Right lobe of liver (tissue), 4 donors: ENCODE results near the gene DMWD.

Experiments
- CTCF ChIP-seq, 4 donors: fragments of 200-600 bp in 3 of 4; fragments of 450-650 bp in 1 of 4; IDR thresholded peaks; one replicate each; pipeline versions ENCODE4 v1.5.1 to v1.8.0; 2016 to 2022; ENCODE audit warnings: antibody characterized with exemption in 4 of 4, mild to moderate bottlenecking in 2 of 4
- POLR2A ChIP-seq: fragments of 450-650 bp; IDR thresholded peaks from one replicate; pipeline ENCODE4 v1.6.1; 2017; ENCODE audit warnings: antibody characterized with exemption, mild to moderate bottlenecking
- donor health status: DM: no; HTN: no; CAD: no.
- donor health status: DM: no; HTN: no; CAD: no.
- donor health status: DM: no; HTN: yes; CAD: no.

DNA sequence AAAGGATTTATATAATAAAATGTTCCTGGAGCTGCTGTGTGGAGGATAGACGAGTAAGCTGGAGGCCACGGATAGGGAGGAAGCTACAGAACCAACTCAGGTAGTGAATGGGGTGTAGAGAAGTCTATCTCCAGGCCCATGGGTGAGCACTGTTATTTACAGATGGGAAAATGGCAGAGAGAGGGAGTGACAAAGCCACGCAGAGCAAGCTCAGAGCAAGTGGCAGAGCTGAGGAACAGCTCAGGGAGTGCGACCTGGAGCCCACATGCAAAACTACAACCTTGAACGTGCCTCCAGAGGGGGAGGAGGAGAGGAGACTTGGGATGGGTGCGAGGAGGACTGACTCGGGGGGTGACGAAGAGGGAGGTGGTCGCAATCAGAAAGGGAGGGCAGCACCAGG, 35.9 kb upstream of the DMWD start:
- TF ChIP-seq CTCF (IDR thresholded peaks at IDR 0.05) (no peak), POLR2A (no peak)
